IMR-90 (cell line): ENCODE results near the gene UBE2S. TPM values are rescaled to one million over a fixed set of nuclear protein-coding genes. Genes with fewer than 3 reads are reported as not detected.

Experiments used
- ATAC-seq: fragments of 200-7000 bp; cut with Tn5 transposase; 2 replicates; pipeline ENCODE4 v1.9.1; 2020; ENCODE audit warnings: low read depth, mild to moderate bottlenecking, moderate library complexity
- BruUV-seq: library from RNA; stranded (reverse); fragments of 400-500 nt; replicated peaks from 2 replicates; lab custom pipeline; 2021; lab: Mats Ljungman, UMichigan
- CTCF ChIA-PET: fragments of 300-600 bp; formaldehyde crosslinking; extraction: SDS; loops from one replicate; lab custom pipeline; 2021; ENCODE audit warnings: antibody characterized with exemption; lab: Yijun Ruan, JAX
- POLR2A ChIA-PET: fragments of 300-600 bp; sonication (Branson Sonifier 250); formaldehyde crosslinking; loops from one replicate; lab custom pipeline; 2022; ENCODE audit warnings: antibody characterized with exemption; ENCODE audit not compliant: unreplicated experiment; lab: Charles Lee
- DNase-seq: peaks from one replicate; pipeline ENCODE4 v3.0.0; 2013
- H2AFZ ChIP-seq: replicated peaks from 2 replicates; pipeline ENCODE3; 2013; ENCODE audit warnings: low read length, mild to moderate bottlenecking; ENCODE audit not compliant: poor library complexity
- H2AK5ac ChIP-seq: 2 replicates; pipeline ENCODE4 v1.6.1; 2013; ENCODE audit warnings: low read depth, low read length, inconsistent platforms
- H2AK9ac ChIP-seq: replicated peaks from 2 replicates; pipeline ENCODE3; 2013; ENCODE audit warnings: mild to moderate bottlenecking, low read depth, low read length, moderate library complexity; ENCODE audit not compliant: poor library complexity
- H2BK120ac ChIP-seq: 2 replicates; pipeline ENCODE4 v1.6.1; 2013; ENCODE audit warnings: low read depth, low read length, inconsistent platforms
- H2BK15ac ChIP-seq: 3 replicates; pipeline ENCODE4 v1.6.1; 2013; ENCODE audit warnings: low read depth, low read length, inconsistent platforms
- H2BK20ac ChIP-seq: 2 replicates; pipeline ENCODE4 v1.6.1; 2013; ENCODE audit warnings: low read depth, mild to moderate bottlenecking, inconsistent platforms, low read length, moderate library complexity
- H2BK5ac ChIP-seq: 2 replicates; pipeline ENCODE4 v1.6.1; 2013; ENCODE audit warnings: mild to moderate bottlenecking, low read depth, low read length, inconsistent platforms; ENCODE audit not compliant: poor library complexity, severe bottlenecking
- H3K14ac ChIP-seq: replicated peaks from 2 replicates; pipeline ENCODE4 v1.6.1; 2013; ENCODE audit warnings: low read depth, low read length, inconsistent platforms
- H3K18ac ChIP-seq: 2 replicates; pipeline ENCODE4 v1.6.1; 2013; ENCODE audit warnings: low read depth, low read length, control low read depth
- H3K23ac ChIP-seq: 2 replicates; pipeline ENCODE4 v1.6.1; 2013; ENCODE audit warnings: low read depth, low read length, inconsistent platforms
- H3K27ac ChIP-seq: 2 replicates; pipeline ENCODE4 v1.5.1; 2013; ENCODE audit warnings: mild to moderate bottlenecking, control low read depth, low read length; ENCODE audit not compliant: insufficient read depth
- H3K27me3 ChIP-seq: 2 replicates; pipeline ENCODE4 v1.6.1; 2013; ENCODE audit warnings: low read length; ENCODE audit not compliant: control insufficient read depth, insufficient read depth
- H3K36me3 ChIP-seq: 2 replicates; pipeline ENCODE4 v1.6.1; 2013; ENCODE audit warnings: low read length, mixed read lengths; ENCODE audit not compliant: control insufficient read depth, insufficient read depth
- H3K4ac ChIP-seq: 2 replicates; pipeline ENCODE4 v1.6.1; 2013; ENCODE audit warnings: low read depth, low read length, inconsistent platforms
- H3K4me1 ChIP-seq: 2 replicates; pipeline ENCODE4 v1.6.1; 2013; ENCODE audit warnings: low read length, mixed read lengths; ENCODE audit not compliant: control insufficient read depth, insufficient read depth
- H3K4me2 ChIP-seq: 2 replicates; pipeline ENCODE4 v1.6.1; 2013; ENCODE audit warnings: low read depth, mild to moderate bottlenecking, control low read depth, low read length, moderate library complexity
- H3K4me3 ChIP-seq: 2 replicates; pipeline ENCODE4 v1.5.1; 2013; ENCODE audit warnings: low read depth, mild to moderate bottlenecking, control low read depth, low read length, moderate library complexity; ENCODE audit not compliant: insufficient read depth
- H3K56ac ChIP-seq: 2 replicates; pipeline ENCODE4 v1.6.1; 2013; ENCODE audit warnings: low read length, inconsistent platforms; ENCODE audit not compliant: insufficient read depth; ENCODE audit errors: extremely low read depth
- H3K79me1 ChIP-seq, 2 experiments: 2 replicates each; pipeline ENCODE4 v1.6.1; 2013; ENCODE audit warnings: low read length in 2 of 2, inconsistent platforms in 1 of 2, low read depth in 1 of 2
- H3K9ac ChIP-seq: 2 replicates; pipeline ENCODE4 v1.6.1; 2013; ENCODE audit warnings: low read depth, low read length, control low read depth
- H3K9me1 ChIP-seq: 2 replicates; pipeline ENCODE4 v1.6.1; 2013; ENCODE audit warnings: low read length, inconsistent platforms; ENCODE audit not compliant: insufficient read depth
- H3K9me3 ChIP-seq: 2 replicates; pipeline ENCODE4 v1.6.1; 2013; ENCODE audit warnings: low read length; ENCODE audit not compliant: control insufficient read depth, insufficient read depth
- H4K20me1 ChIP-seq: 2 replicates; pipeline ENCODE4 v1.6.1; 2013; ENCODE audit warnings: low read length, inconsistent platforms; ENCODE audit not compliant: insufficient read depth
- H4K5ac ChIP-seq: 2 replicates; pipeline ENCODE4 v1.6.1; 2013; ENCODE audit warnings: mild to moderate bottlenecking, low read depth, low read length, control low read depth
- H4K8ac ChIP-seq, 2 experiments: 2 replicates each; pipeline ENCODE4 v1.6.1; 2013; ENCODE audit warnings: low read depth in 2 of 2, low read length in 2 of 2, control low read depth in 1 of 2, inconsistent platforms in 1 of 2
- H4K91ac ChIP-seq: 2 replicates; pipeline ENCODE4 v1.6.1; 2013; ENCODE audit warnings: low read depth, low read length, inconsistent platforms; ENCODE audit not compliant: insufficient read depth
- MAZ ChIP-seq: IDR thresholded peaks from 2 replicates; pipeline ENCODE4 v1.6.1; 2012; ENCODE audit warnings: low read depth, mild to moderate bottlenecking, low read length, improper control_type of control experiment, moderate library complexity, borderline replicate concordance
- POLR2A ChIP-seq: IDR thresholded peaks from 2 replicates; pipeline ENCODE4 v1.6.1; 2012; ENCODE audit warnings: mild to moderate bottlenecking, low read depth, low read length
- WGBS, 2 experiments: methylation state at CpG; one replicate each; pipeline versions ENCODE4 v1.1.5 to v1.1.7; 2013; ENCODE audit warnings: missing lambda C conversion rate in 2 of 2; ENCODE audit not compliant: insufficient read length in 1 of 2; ENCODE audit errors: extremely low coverage in 2 of 2; 5-methylcytosine and 5-hydroxymethylcytosine counted together
- dilution Hi-C: fragments of 300-500 bp; cut with HindIII; formaldehyde crosslinking; loops from one replicate; pipeline ENCODE4 v1.14.3; 2018; ENCODE audit warnings: low sequenced_read_pairs; ENCODE audit not compliant: unreplicated experiment
- in situ Hi-C: fragments of 300-500 bp; cut with MboI; formaldehyde crosslinking; loops from 3 replicates; pipeline ENCODE4 v1.14.3; 2019; ENCODE audit warnings: low sequenced_read_pairs, inconsistent platforms, mixed read lengths
- intact Hi-C: fragments of 100-400 bp; cut with micrococcal nuclease; formaldehyde crosslinking; loops from 2 replicates; pipeline ENCODE4 v1.10.0; 2022
- polyA plus RNA-seq, 3 experiments: library from polyadenylated mRNA; depleted of rRNA; stranded (reverse); fragments of >200 nt; gene quantifications; 2 replicates each; pipeline ENCODE4 v1.2.3, GENCODE V29; 2012; ENCODE audit warnings: low replicate concordance in 1 of 3
- total RNA-seq: library from RNA; depleted of rRNA; stranded (reverse); fragments of >200 nt; gene quantifications from 2 replicates; pipeline ENCODE4 v1.2.3, GENCODE V29; 2012

Gene UBE2S
- total and polyA plus RNA-seq, 2 of the 4 experiments (the other 2 are of a cell fraction), result 69.5 to 104 TPM

GRCh38 chr19:55400281-55401087 lies 7.1 kb downstream of the UBE2S start:
- H4K20me1 ChIP-seq, result peaks cover 53% of the 10 kb centered on the region
- ChIA-PET POLR2A (no interaction called here), CTCF (no interaction called here)
- no peak overlapping the region for H4K8ac ChIP-seq
- 92% methylated on average over 6 of the region's 14 CpGs; no CpG with 5 or more reads in 1 of the 2 experiments for WGBS, 2 experiments
- no peak overlapping the region for H3K56ac ChIP-seq
- no peak overlapping the region for H4K91ac ChIP-seq
- peak; percentile 16; the same call in 1 of the 2 replicates for TF ChIP-seq POLR2A
- no peak for TF ChIP-seq MAZ
- H2AFZ ChIP-seq, result no peak overlapping the region
- no peaks in the 10 kb centered on the region for H3K9me3 ChIP-seq
- no peak overlapping the region for H3K4ac ChIP-seq
- no TSS peak for BruUV-seq
- H2BK5ac ChIP-seq, result no peak overlapping the region
- no peaks in the 10 kb centered on the region for H3K27me3 ChIP-seq
- H2BK120ac ChIP-seq, result no peak overlapping the region
- no peak overlapping the region for H3K14ac ChIP-seq
- no peak overlapping the region for H3K23ac ChIP-seq
- H3K27ac ChIP-seq, result no peak overlapping the region
- no peak overlapping the region for H3K18ac ChIP-seq
- H2AK9ac ChIP-seq, result no peak overlapping the region
- peaks cover 33% of the 10 kb centered on the region for H3K36me3 ChIP-seq
- H2BK15ac ChIP-seq, result no peak overlapping the region
- H3K79me1 ChIP-seq, result peaks cover 7 to 42% of the 10 kb centered on the region in 2 experiments
- dilution Hi-C loops (no loop called here), intact Hi-C loops (no loop called here), in situ Hi-C loops (no loop called here)
- H3K9ac ChIP-seq, result no peak overlapping the region
- peaks cover 7% of the 10 kb centered on the region for H3K9me1 ChIP-seq
- H3K4me2 ChIP-seq, result no peak overlapping the region
- DNase-seq (no peak), ATAC-seq (no peak; the same call in none of the 2 replicates)
- no peak overlapping the region for H4K5ac ChIP-seq
- no peak overlapping the region for H2AK5ac ChIP-seq
- no peak overlapping the region for H3K4me3 ChIP-seq
- no peak overlapping the region for H2BK20ac ChIP-seq
- peaks cover under 1% of the 10 kb centered on the region; the same call in 1 of the 2 replicates for H3K4me1 ChIP-seq
